KG1 (cell line): Measurements from ENCODE around the gene FAM20C.

ENCODE experiments used
- DNase-seq: peaks from one replicate; lab custom pipeline; 2025; lab: John Stamatoyannopoulos, UW

The FAM20C gene

GRCh38 chr7:209906-210305, 17.5 kb downstream of the FAM20C start:
- no peak for DNase-seq

- DNase-seq, result no peak
These were observed 18.1 kb downstream of the FAM20C start for GRCh38 chr7:210401-210925.

- DNase-seq, result no peak
These were observed 18.8 kb downstream of the FAM20C start for GRCh38 chr7:211033-211714.

- DNase-seq, result no peak
These were observed 19.3 kb downstream of the FAM20C start for GRCh38 chr7:211715-212058.

- no peak for DNase-seq
These were observed 20.4 kb downstream of the FAM20C start for GRCh38 chr7:212754-213153.

GRCh38 chr7:213324-213993, 21.1 kb downstream of the FAM20C start:
- no peak for DNase-seq

- DNase-seq, result no peak
These were observed 22.2 kb downstream of the FAM20C start for GRCh38 chr7:214410-215212.

GRCh38 chr7:216360-217300, 24.3 kb downstream of the FAM20C start:
- no peak for DNase-seq

GRCh38 chr7:217781-218180, 25.4 kb downstream of the FAM20C start:
- no peak for DNase-seq

- DNase-seq, result no peak
These were observed 25.9 kb downstream of the FAM20C start for GRCh38 chr7:218316-218715.

GRCh38 chr7:218896-219580, 26.7 kb downstream of the FAM20C start:
- DNase-seq, result no peak

- no peak for DNase-seq
These were observed 27.3 kb downstream of the FAM20C start for GRCh38 chr7:219581-220150.

GRCh38 chr7:220151-220841, 27.9 kb downstream of the FAM20C start:
- no peak for DNase-seq

- no peak for DNase-seq
These were observed 29.8 kb downstream of the FAM20C start for GRCh38 chr7:221978-222715.

GRCh38 chr7:222716-223041, 30.3 kb downstream of the FAM20C start:
- DNase-seq, result no peak

- no peak for DNase-seq
These were observed 30.9 kb downstream of the FAM20C start for GRCh38 chr7:223118-223800.

GRCh38 chr7:223861-224260, 31.5 kb downstream of the FAM20C start:
- no peak for DNase-seq

- DNase-seq, result no peak
These were observed 34.0 kb downstream of the FAM20C start for GRCh38 chr7:226281-226895.

- DNase-seq, result no peak
These were observed 35.6 kb downstream of the FAM20C start for GRCh38 chr7:227926-228325.
